ENCODE data around the gene TMIE.

GRCh38 chr3:46703013-46703520 lies 1.9 kb downstream of the TMIE start:
- TF ChIP-seq CTCF (IDR thresholded peaks at IDR 0.05) = no peak
- no peak for TF ChIP-seq POLR2AphosphoS5 (IDR thresholded peaks at IDR 0.05)
- TF ChIP-seq EP300 (IDR thresholded peaks at IDR 0.05; ENCODE audit: low read depth) = no peak
- no peak for TF ChIP-seq POLR2A (IDR thresholded peaks at IDR 0.05)
